Glutamatergic neuron (in vitro differentiated cells): ENCODE measurements around the gene PLK1. TPM values are rescaled to one million over a fixed set of nuclear protein-coding genes. Genes with fewer than 3 reads are reported as not detected.

Experiments used
- DNase-seq: peaks from one replicate; pipeline ENCODE4 v3.0.0; 2022
- H3K27ac Mint-ChIP-seq: one replicate; pipeline ENCODE4 v1.8.0; 2020; ENCODE audit warnings: mild to moderate bottlenecking, mixed read lengths, inconsistent platforms; ENCODE audit not compliant: unreplicated experiment
- H3K27me3 Mint-ChIP-seq: one replicate; pipeline ENCODE4 v1.8.0; 2020; ENCODE audit warnings: mild to moderate bottlenecking, moderate library complexity, mixed read lengths, inconsistent platforms; ENCODE audit not compliant: unreplicated experiment
- H3K36me3 Mint-ChIP-seq: one replicate; pipeline ENCODE4 v1.8.0; 2020; ENCODE audit warnings: mild to moderate bottlenecking, mixed read lengths, inconsistent platforms; ENCODE audit not compliant: unreplicated experiment
- H3K4me1 Mint-ChIP-seq: one replicate; pipeline ENCODE4 v1.8.0; 2020; ENCODE audit warnings: mild to moderate bottlenecking, low read depth, mixed read lengths, inconsistent platforms; ENCODE audit not compliant: unreplicated experiment
- H3K4me3 Mint-ChIP-seq: one replicate; pipeline ENCODE4 v1.8.0; 2020; ENCODE audit warnings: mild to moderate bottlenecking, mixed read lengths, inconsistent platforms; ENCODE audit not compliant: unreplicated experiment
- H3K9me3 Mint-ChIP-seq: one replicate; pipeline ENCODE4 v1.8.0; 2020; ENCODE audit warnings: mild to moderate bottlenecking, moderate library complexity, mixed read lengths, inconsistent platforms; ENCODE audit not compliant: unreplicated experiment
- CTCF ChIP-seq: fragments of 200-600 bp; sonication (generic); IDR thresholded peaks from one replicate; pipeline ENCODE4 v1.5.0; 2021; ENCODE audit not compliant: partially characterized antibody, unreplicated experiment
- total RNA-seq: library from RNA; stranded (reverse); fragmentation: NEBNext Ultra II Directional; extraction: Animal tissue kit (Norgen Biotek cat#: 25700); gene quantifications from one replicate; pipeline ENCODE4 v1.2.1, GENCODE V29; 2021; ENCODE audit not compliant: unreplicated experiment

PLK1 gene
- total RNA-seq, 1 donor from 2014 or later = 16.9 TPM

- H3K9me3 Mint-ChIP-seq = peaks cover 5% of the 10 kb centered on the region
- H3K36me3 Mint-ChIP-seq = peaks cover 6% of the 10 kb centered on the region
- peaks cover 4% of the 10 kb centered on the region for H3K27me3 Mint-ChIP-seq
- no peak for TF ChIP-seq CTCF
- no peaks in the 10 kb centered on the region for H3K4me1 Mint-ChIP-seq
- no peak overlapping the region for H3K4me3 Mint-ChIP-seq
- H3K27ac Mint-ChIP-seq = no peak overlapping the region
- no peak for DNase-seq
These were observed 27.8 kb downstream of the PLK1 start for GRCh38 chr16:23706439-23706838.

- no peak overlapping the region for H3K27ac Mint-ChIP-seq
- peaks cover 2% of the 10 kb centered on the region for H3K36me3 Mint-ChIP-seq
- no peak for TF ChIP-seq CTCF
- DNase-seq = no peak
- no peak overlapping the region for H3K4me3 Mint-ChIP-seq
- H3K9me3 Mint-ChIP-seq = peaks cover 5% of the 10 kb centered on the region
- H3K27me3 Mint-ChIP-seq = peaks cover 6% of the 10 kb centered on the region
- H3K4me1 Mint-ChIP-seq = no peaks in the 10 kb centered on the region
These were observed 30.8 kb downstream of the PLK1 start for GRCh38 chr16:23709536-23709935.

GRCh38 chr16:23710008-23710407, 31.3 kb downstream of the PLK1 start:
- TF ChIP-seq CTCF = no peak
- Mint-ChIP-seq H3K27me3 (peaks cover 8% of the 10 kb centered on the region), H3K4me1 (no peaks in the 10 kb centered on the region), H3K36me3 (peaks cover 5% of the 10 kb centered on the region), H3K27ac (no peak overlapping the region), H3K4me3 (no peak overlapping the region), H3K9me3 (peaks cover 5% of the 10 kb centered on the region)
- DNase-seq = no peak

- Mint-ChIP-seq H3K27ac (no peak overlapping the region), H3K4me1 (no peaks in the 10 kb centered on the region), H3K4me3 (no peak overlapping the region), H3K9me3 (peaks cover 5% of the 10 kb centered on the region), H3K27me3 (peaks cover 8% of the 10 kb centered on the region), H3K36me3 (peaks cover 5% of the 10 kb centered on the region)
- DNase-seq = no peak
- no peak for TF ChIP-seq CTCF
These were observed 31.8 kb downstream of the PLK1 start for GRCh38 chr16:23710504-23710903.

- Mint-ChIP-seq H3K36me3 (peaks cover 5% of the 10 kb centered on the region), H3K27me3 (peaks cover 8% of the 10 kb centered on the region), H3K27ac (no peak overlapping the region), H3K9me3 (peaks cover 4% of the 10 kb centered on the region), H3K4me1 (no peaks in the 10 kb centered on the region), H3K4me3 (no peak overlapping the region)
- no peak for DNase-seq
- TF ChIP-seq CTCF = no peak
These were observed 33.1 kb downstream of the PLK1 start for GRCh38 chr16:23711785-23712184.
